GM12878 (cell line): Measurements from ENCODE around the gene SINHCAF. TPM values are rescaled to one million over a fixed set of nuclear protein-coding genes. Genes with fewer than 3 reads are reported as not detected.

Source experiments
- ATAC-seq: fragments of 200-7000 bp; cut with Tn5 transposase; 3 replicates; pipeline ENCODE4 v1.9.1; 2020; ENCODE audit warnings: mild to moderate bottlenecking, moderate library complexity
- BruUV-seq: library from RNA; stranded (reverse); fragments of 400-500 nt; replicated peaks from 2 replicates; lab custom pipeline; 2021; lab: Mats Ljungman, UMichigan
- CTCF ChIA-PET: fragments of 300-600 bp; sonication (Branson Sonifier 250); formaldehyde crosslinking; extraction: SDS; loops from one replicate; lab custom pipeline; 2021; ENCODE audit warnings: inconsistent platforms; lab: Yijun Ruan, JAX
- POLR2A ChIA-PET: fragments of 350-600 bp; formaldehyde crosslinking; extraction: SDS; loops from one replicate; lab custom pipeline; 2021; ENCODE audit warnings: inconsistent platforms; lab: Charles Lee
- RAD21 ChIA-PET: fragments of 300-600 bp; sonication (Branson Sonifier 250); formaldehyde crosslinking; loops from one replicate; lab custom pipeline; 2023; ENCODE audit warnings: antibody characterized with exemption; ENCODE audit not compliant: unreplicated experiment; lab: Charles Lee
- SMC1A ChIA-PET: fragments of 300-600 bp; sonication (Branson Sonifier 250); formaldehyde crosslinking; loops from one replicate; lab custom pipeline; 2023; ENCODE audit not compliant: unreplicated experiment, uncharacterized antibody; lab: Charles Lee
- DNase-seq: peaks from one replicate; pipeline ENCODE4 v3.0.0-alpha.2; 2011; ENCODE audit warnings: low read depth, low spot score
- FAIRE-seq: peaks from 3 replicates; lab custom pipeline; 2011; peaks lifted over from hg19 to GRCh38; lab: Jason Lieb, UNC
- H2AFZ ChIP-seq: 2 replicates; pipeline ENCODE4 v1.6.0; 2011; ENCODE audit warnings: low read depth, low read length, control low read depth; ENCODE audit not compliant: control insufficient read depth
- H3K27ac ChIP-seq: 2 replicates; pipeline ENCODE4 v1.5.1; 2011; ENCODE audit warnings: control low read depth; ENCODE audit not compliant: control insufficient read depth, insufficient read depth
- H3K27me3 ChIP-seq, 2 experiments: replicated peaks in 1 of 2; 2 replicates each; pipeline versions ENCODE4 v1.6.0 to v1.6.1; 2011; ENCODE audit warnings: low read length in 1 of 2; ENCODE audit not compliant: control insufficient read depth in 2 of 2, insufficient read depth in 2 of 2
- H3K36me3 ChIP-seq, 2 experiments: 2 replicates each; pipeline ENCODE4 v1.5.1; 2011; ENCODE audit warnings: low read length in 1 of 2; ENCODE audit not compliant: control insufficient read depth in 2 of 2, insufficient read depth in 2 of 2
- H3K4me1 ChIP-seq: 2 replicates; pipeline ENCODE4 v1.6.1; 2011; ENCODE audit warnings: mild to moderate bottlenecking, low read length, moderate library complexity, mixed read lengths; ENCODE audit not compliant: control insufficient read depth, insufficient read depth
- H3K4me2 ChIP-seq: 2 replicates; pipeline ENCODE4 v1.6.0; 2011; ENCODE audit warnings: control low read depth; ENCODE audit not compliant: control insufficient read depth, insufficient read depth
- H3K4me3 ChIP-seq: fragments of 200-600 bp; sonication (generic); 2 replicates; pipeline ENCODE4 v1.5.1; 2016
- H3K79me2 ChIP-seq: 2 replicates; pipeline ENCODE4 v1.6.0; 2011; ENCODE audit warnings: low read length; ENCODE audit not compliant: control insufficient read depth, insufficient read depth
- H3K9ac ChIP-seq: 2 replicates; pipeline ENCODE4 v1.8.0; 2011; ENCODE audit warnings: low read length, control low read depth, mixed read lengths; ENCODE audit not compliant: control insufficient read depth, insufficient read depth
- H3K9me3 ChIP-seq: replicated peaks from 3 replicates; pipeline ENCODE4 v1.5.1; 2011; ENCODE audit warnings: mild to moderate bottlenecking, low read length; ENCODE audit not compliant: control insufficient read depth, insufficient read depth
- H4K20me1 ChIP-seq: 2 replicates; pipeline ENCODE4 v1.6.0; 2011; ENCODE audit not compliant: control insufficient read depth, insufficient read depth
- BACH1 ChIP-seq: fragments of 450-650 bp; IDR thresholded peaks from 2 replicates; pipeline ENCODE4 v1.6.1; 2017; ENCODE audit warnings: mild to moderate bottlenecking, borderline replicate concordance
- CBX3 ChIP-seq: fragments of 200-600 bp; sonication (generic); IDR thresholded peaks from 2 replicates; pipeline ENCODE4 v1.6.1; 2016; ENCODE audit warnings: low read depth, borderline replicate concordance
- CHD2 ChIP-seq: IDR thresholded peaks from 2 replicates; pipeline ENCODE4 v1.6.1; 2011; ENCODE audit warnings: low read depth, low read length, improper control_type of control experiment, borderline replicate concordance
- ETV6 ChIP-seq, 2 experiments: fragments of 450-650 bp in 1 of 2; IDR thresholded peaks in 1 of 2; conservative IDR thresholded peaks in 1 of 2; 2 replicates each; pipeline ENCODE4 v1.6.1; 2014; ENCODE audit warnings: antibody characterized with exemption in 1 of 2, borderline replicate concordance in 1 of 2, low read depth in 1 of 2, mild to moderate bottlenecking in 1 of 2, moderate library complexity in 1 of 2
- FOS ChIP-seq: IDR thresholded peaks from 3 replicates; pipeline ENCODE4 v1.6.1; 2011; ENCODE audit warnings: borderline replicate concordance; ENCODE audit not compliant: insufficient read length; ENCODE audit errors: extremely low read depth
- GATAD2B ChIP-seq: fragments of 450-650 bp; conservative IDR thresholded peaks from 2 replicates; pipeline ENCODE4 v1.6.1; 2017; ENCODE audit warnings: low read depth, mild to moderate bottlenecking, moderate library complexity
- IKZF1 ChIP-seq: fragments of 450-650 bp; conservative IDR thresholded peaks from 2 replicates; pipeline ENCODE4 v1.6.1; 2017; ENCODE audit warnings: antibody characterized with exemption, mild to moderate bottlenecking
- NFYA ChIP-seq: IDR thresholded peaks from 2 replicates; pipeline ENCODE4 v1.6.1; 2011; ENCODE audit warnings: low read depth, mild to moderate bottlenecking, low read length, improper control_type of control experiment, borderline replicate concordance
- NR2C1 ChIP-seq: fragments of 450-650 bp; IDR thresholded peaks from 2 replicates; pipeline ENCODE4 v1.6.1; 2017; ENCODE audit warnings: antibody characterized with exemption, mild to moderate bottlenecking, moderate library complexity
- POLR2A ChIP-seq: IDR thresholded peaks from 2 replicates; pipeline ENCODE4 v1.6.1; 2011; ENCODE audit warnings: low read depth, mild to moderate bottlenecking, low read length
- POU2F2 ChIP-seq: IDR thresholded peaks from 3 replicates; pipeline ENCODE4 v1.6.1; 2011; ENCODE audit warnings: low read depth, mild to moderate bottlenecking, low read length, borderline replicate concordance
- SIN3A ChIP-seq: IDR thresholded peaks from 2 replicates; pipeline ENCODE4 v1.6.1; 2012; ENCODE audit warnings: low read depth, low read length, improper control_type of control experiment
- ZNF217 ChIP-seq: fragments of 450-650 bp; IDR thresholded peaks from 2 replicates; pipeline ENCODE4 v1.6.1; 2017; ENCODE audit warnings: antibody characterized with exemption, mild to moderate bottlenecking
- WGBS: methylation state at CpG from one replicate; pipeline ENCODE4 v1.1.6; 2016; ENCODE audit warnings: low lambda C conversion rate; ENCODE audit not compliant: insufficient replicate concordance, insufficient coverage; ENCODE audit errors: missing lambda C conversion rate; 5-methylcytosine and 5-hydroxymethylcytosine counted together
- in situ Hi-C: fragments of 300-500 bp; cut with MboI; formaldehyde crosslinking; loops from 9 replicates; pipeline ENCODE4 v1.14.3; 2018; ENCODE audit warnings: mixed read lengths
- intact Hi-C: fragments of 100-400 bp; cut with micrococcal nuclease; formaldehyde crosslinking; loops from one replicate; pipeline ENCODE4 v1.14.2; 2022; ENCODE audit not compliant: unreplicated experiment
- polyA plus RNA-seq, 11 experiments: library from polyadenylated mRNA; depleted of rRNA in 4 of 11; unstranded in 6 of 11; stranded (reverse) in 5 of 11; fragments of >200 nt; fragmentation: Nextera tagmentation in 4 of 11; fragmentation: Illumina TruSeq in 1 of 11; extraction: Ambion mirVana in 4 of 11; extraction: Trizol in 1 of 11; gene quantifications; 1 replicate in 1 of 11; 2 replicates in 10 of 11; pipeline versions ENCODE4 v1.2.1 to v1.2.3, GENCODE V29; 2011 to 2016; ENCODE audit warnings: inconsistent platforms in 2 of 11, missing spikeins in 2 of 11, low read depth in 1 of 11
- total RNA-seq, 4 experiments: library from RNA; depleted of rRNA in 3 of 4; stranded (reverse); fragments of >200 nt in 3 of 4; fragmentation: Illumina TruSeq in 1 of 4; extraction: Trizol in 1 of 4; gene quantifications; 2 replicates each; pipeline versions ENCODE4 v1.2.1 to v1.2.3, GENCODE V29; 2013 to 2021
- TF ChIP-seq, protein P1 (sequence below): IDR thresholded peaks from 2 replicates; pipeline ENCODE4 v1.6.1; 2011; ENCODE audit warnings: borderline replicate concordance, low read depth, mild to moderate bottlenecking, moderate library complexity, low read length; ENCODE audit not compliant: insufficient read depth, poor library complexity, severe bottlenecking
- TF ChIP-seq, protein P2 (sequence below): fragments of 450-650 bp; formaldehyde crosslinking; IDR thresholded peaks from 2 replicates; pipeline ENCODE4 v1.4.0; 2020; ENCODE audit warnings: mild to moderate bottlenecking, moderate library complexity
- TF ChIP-seq, protein P3 (sequence below): IDR thresholded peaks from 2 replicates; pipeline ENCODE4 v1.6.1; 2012; ENCODE audit warnings: low read length, inconsistent platforms

Gene SINHCAF
- total and polyA plus RNA-seq, 10 of the 15 experiments (the other 5 are each of a cell fraction or from before 2014, with no cell fraction given), result 60.4 to 156 (median 90.3) TPM

DNA sequence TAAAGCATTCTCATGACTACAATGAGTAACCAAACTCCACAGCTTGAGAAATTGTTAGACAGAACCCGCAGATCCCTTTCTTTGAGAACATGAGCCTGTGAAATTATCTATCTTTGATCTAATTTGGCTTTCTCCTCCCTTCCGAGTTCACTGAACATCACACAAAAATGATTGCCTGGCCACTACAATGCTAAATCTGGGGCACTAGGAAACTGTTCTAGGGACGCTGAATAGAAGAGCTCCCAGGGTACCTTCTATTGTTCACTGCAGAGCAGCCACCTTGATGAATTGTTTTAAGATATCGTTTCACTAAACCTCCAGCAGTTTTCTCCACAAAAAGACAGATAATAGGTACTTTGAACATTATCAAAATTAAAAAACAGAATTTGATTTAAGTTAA lies 47.5 kb downstream of the SINHCAF start (continued):
- TF ChIP-seq, protein P1, sequence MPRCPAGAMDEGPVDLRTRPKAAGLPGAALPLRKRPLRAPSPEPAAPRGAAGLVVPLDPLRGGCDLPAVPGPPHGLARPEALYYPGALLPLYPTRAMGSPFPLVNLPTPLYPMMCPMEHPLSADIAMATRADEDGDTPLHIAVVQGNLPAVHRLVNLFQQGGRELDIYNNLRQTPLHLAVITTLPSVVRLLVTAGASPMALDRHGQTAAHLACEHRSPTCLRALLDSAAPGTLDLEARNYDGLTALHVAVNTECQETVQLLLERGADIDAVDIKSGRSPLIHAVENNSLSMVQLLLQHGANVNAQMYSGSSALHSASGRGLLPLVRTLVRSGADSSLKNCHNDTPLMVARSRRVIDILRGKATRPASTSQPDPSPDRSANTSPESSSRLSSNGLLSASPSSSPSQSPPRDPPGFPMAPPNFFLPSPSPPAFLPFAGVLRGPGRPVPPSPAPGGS, result no peak
- TF ChIP-seq CBX3 (no peak), BACH1 (no peak)

DNA sequence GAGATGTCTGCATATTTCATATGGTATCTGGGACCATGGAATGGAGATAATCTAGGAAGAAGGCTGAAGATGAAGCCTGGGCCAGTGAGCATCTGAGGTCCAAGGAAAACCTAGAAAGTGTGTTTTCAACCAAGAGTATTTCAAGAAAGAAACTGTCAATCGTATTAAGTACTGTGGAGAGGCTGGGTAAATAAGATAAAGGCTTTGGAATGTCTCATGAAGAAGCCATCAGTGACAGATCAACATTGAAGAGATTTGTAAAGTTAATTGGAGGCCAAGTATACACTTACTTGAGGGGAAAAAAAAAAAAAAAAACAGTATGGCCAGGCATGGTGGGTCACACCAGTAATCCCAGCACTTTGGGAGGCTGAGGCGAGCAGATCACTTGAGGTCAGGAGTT lies 48.9 kb downstream of the SINHCAF start:
- no peak for ATAC-seq
- no peak for TF ChIP-seq ZNF217
- TF ChIP-seq, protein P2, sequence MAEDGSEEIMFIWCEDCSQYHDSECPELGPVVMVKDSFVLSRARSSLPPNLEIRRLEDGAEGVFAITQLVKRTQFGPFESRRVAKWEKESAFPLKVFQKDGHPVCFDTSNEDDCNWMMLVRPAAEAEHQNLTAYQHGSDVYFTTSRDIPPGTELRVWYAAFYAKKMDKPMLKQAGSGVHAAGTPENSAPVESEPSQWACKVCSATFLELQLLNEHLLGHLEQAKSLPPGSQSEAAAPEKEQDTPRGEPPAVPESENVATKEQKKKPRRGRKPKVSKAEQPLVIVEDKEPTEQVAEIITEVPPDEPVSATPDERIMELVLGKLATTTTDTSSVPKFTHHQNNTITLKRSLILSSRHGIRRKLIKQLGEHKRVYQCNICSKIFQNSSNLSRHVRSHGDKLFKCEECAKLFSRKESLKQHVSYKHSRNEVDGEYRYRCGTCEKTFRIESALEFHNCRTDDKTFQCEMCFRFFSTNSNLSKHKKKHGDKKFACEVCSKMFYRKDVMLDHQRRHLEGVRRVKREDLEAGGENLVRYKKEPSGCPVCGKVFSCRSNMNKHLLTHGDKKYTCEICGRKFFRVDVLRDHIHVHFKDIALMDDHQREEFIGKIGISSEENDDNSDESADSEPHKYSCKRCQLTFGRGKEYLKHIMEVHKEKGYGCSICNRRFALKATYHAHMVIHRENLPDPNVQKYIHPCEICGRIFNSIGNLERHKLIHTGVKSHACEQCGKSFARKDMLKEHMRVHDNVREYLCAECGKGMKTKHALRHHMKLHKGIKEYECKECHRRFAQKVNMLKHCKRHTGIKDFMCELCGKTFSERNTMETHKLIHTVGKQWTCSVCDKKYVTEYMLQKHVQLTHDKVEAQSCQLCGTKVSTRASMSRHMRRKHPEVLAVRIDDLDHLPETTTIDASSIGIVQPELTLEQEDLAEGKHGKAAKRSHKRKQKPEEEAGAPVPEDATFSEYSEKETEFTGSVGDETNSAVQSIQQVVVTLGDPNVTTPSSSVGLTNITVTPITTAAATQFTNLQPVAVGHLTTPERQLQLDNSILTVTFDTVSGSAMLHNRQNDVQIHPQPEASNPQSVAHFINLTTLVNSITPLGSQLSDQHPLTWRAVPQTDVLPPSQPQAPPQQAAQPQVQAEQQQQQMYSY (CRISPR knock-in tag), result no peak
- TF ChIP-seq, protein P1, result no peak
- no peak for TF ChIP-seq SIN3A
- no peak for TF ChIP-seq IKZF1
- no peak for TF ChIP-seq POLR2A
- TF ChIP-seq GATAD2B, result no peak
- no peak for TF ChIP-seq POU2F2
- TF ChIP-seq, protein P3, sequence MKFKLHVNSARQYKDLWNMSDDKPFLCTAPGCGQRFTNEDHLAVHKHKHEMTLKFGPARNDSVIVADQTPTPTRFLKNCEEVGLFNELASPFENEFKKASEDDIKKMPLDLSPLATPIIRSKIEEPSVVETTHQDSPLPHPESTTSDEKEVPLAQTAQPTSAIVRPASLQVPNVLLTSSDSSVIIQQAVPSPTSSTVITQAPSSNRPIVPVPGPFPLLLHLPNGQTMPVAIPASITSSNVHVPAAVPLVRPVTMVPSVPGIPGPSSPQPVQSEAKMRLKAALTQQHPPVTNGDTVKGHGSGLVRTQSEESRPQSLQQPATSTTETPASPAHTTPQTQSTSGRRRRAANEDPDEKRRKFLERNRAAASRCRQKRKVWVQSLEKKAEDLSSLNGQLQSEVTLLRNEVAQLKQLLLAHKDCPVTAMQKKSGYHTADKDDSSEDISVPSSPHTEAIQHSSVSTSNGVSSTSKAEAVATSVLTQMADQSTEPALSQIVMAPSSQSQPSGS, result no peak
- no peak for TF ChIP-seq NFYA
- TF ChIP-seq NR2C1, result no peak
- TF ChIP-seq CHD2, result no peak
- no peak for TF ChIP-seq ETV6 (conservative IDR thresholded peaks at IDR 0.05 in 1 of 2, IDR thresholded peaks at IDR 0.05 in 1 of 2; ENCODE audit: borderline replicate concordance in 1 of 2, low read depth in 1 of 2)
- no peak for TF ChIP-seq FOS

More for the DNA sequence above, 48.9 kb downstream of the SINHCAF start:
- intact Hi-C loops, result no loop called here
- no TSS peak for BruUV-seq
- H3K4me2 ChIP-seq, result no peak overlapping the region
- in situ Hi-C loops, result no loop called here
- H3K9ac ChIP-seq, result no peak overlapping the region
- CTCF ChIA-PET, result no interaction called here
- no peaks in the 10 kb centered on the region for H4K20me1 ChIP-seq
- SMC1A ChIA-PET, result no interaction called here
- WGBS, result 95% methylated on average over 2 of the region's 2 CpGs
- no peak for FAIRE-seq
- H3K79me2 ChIP-seq, result no peaks in the 10 kb centered on the region
- H3K4me1 ChIP-seq, result no peaks in the 10 kb centered on the region
- H3K4me3 ChIP-seq, result no peak overlapping the region
- H3K27ac ChIP-seq, result no peak overlapping the region
- H3K9me3 ChIP-seq, result no peaks in the 10 kb centered on the region
- RAD21 ChIA-PET, result no interaction called here
- no peaks in the 10 kb centered on the region for H3K27me3 ChIP-seq
- H2AFZ ChIP-seq, result no peak overlapping the region
- POLR2A ChIA-PET, result no interaction called here
- no peak for DNase-seq
- peaks cover 0 to 10% of the 10 kb centered on the region in 2 experiments; a peak in 2 of 4 replicates for H3K36me3 ChIP-seq
